Loucy (cell line): ENCODE measurements around the gene IER3.
"Not testable (repeated sequence)": the region's sequence is repeated elsewhere in the genome, so short reads cannot be mapped to it uniquely, and the experiment has no call there.

Experiments
- H2AFZ ChIP-seq: fragments of 200-600 bp; sonication (generic); 2 replicates; pipeline ENCODE4 v1.6.0; 2016; ENCODE audit warnings: antibody characterized with exemption, mild to moderate bottlenecking, low read length, moderate library complexity
- H3F3A ChIP-seq: fragments of 200-600 bp; 2 replicates; pipeline ENCODE4 v1.6.0; 2016; ENCODE audit warnings: antibody characterized with exemption, low read depth, mild to moderate bottlenecking
- H3K27me3 ChIP-seq: fragments of 200-600 bp; sonication (generic); 2 replicates; pipeline ENCODE4 v1.6.1; 2014; ENCODE audit warnings: low read length, mild to moderate bottlenecking; ENCODE audit not compliant: insufficient read depth, poor library complexity, severe bottlenecking
- H3K36me3 ChIP-seq: fragments of 200-600 bp; sonication (generic); 2 replicates; pipeline ENCODE4 v1.6.1; 2016; ENCODE audit warnings: low read length; ENCODE audit not compliant: insufficient read depth
- H3K4me1 ChIP-seq: fragments of 200-600 bp; sonication (generic); 2 replicates; pipeline ENCODE4 v1.5.1; 2014; ENCODE audit warnings: low read length, mild to moderate bottlenecking; ENCODE audit not compliant: insufficient read depth, poor library complexity, severe bottlenecking
- H3K4me2 ChIP-seq: fragments of 200-600 bp; sonication (generic); 2 replicates; pipeline ENCODE4 v1.6.0; 2014; ENCODE audit warnings: antibody characterized with exemption, low read length, low read depth, mild to moderate bottlenecking; ENCODE audit not compliant: poor library complexity, severe bottlenecking
- H3K4me3 ChIP-seq: fragments of 200-600 bp; sonication (generic); 2 replicates; pipeline ENCODE4 v1.5.1; 2014; ENCODE audit warnings: low read length, mild to moderate bottlenecking, mixed read lengths; ENCODE audit not compliant: poor library complexity, severe bottlenecking
- H3K79me2 ChIP-seq: fragments of 200-600 bp; sonication (generic); 2 replicates; pipeline ENCODE4 v1.6.1; 2014; ENCODE audit warnings: low read length; ENCODE audit not compliant: insufficient read depth
- H3K9ac ChIP-seq: fragments of 200-600 bp; sonication (generic); 2 replicates; pipeline ENCODE4 v1.6.0; 2014; ENCODE audit warnings: mild to moderate bottlenecking, low read depth, low read length, moderate library complexity; ENCODE audit not compliant: poor library complexity, severe bottlenecking
- H3K9me2 ChIP-seq: fragments of 200-600 bp; sonication (generic); replicated peaks from 2 replicates; pipeline ENCODE4 v1.6.1; 2016; ENCODE audit warnings: low read depth, low read length, mixed read lengths
- H3K9me3 ChIP-seq: fragments of 200-600 bp; sonication (generic); 2 replicates; pipeline ENCODE4 v1.6.1; 2014; ENCODE audit warnings: mild to moderate bottlenecking, antibody characterized with exemption, low read length, low read depth; ENCODE audit not compliant: insufficient read depth
- H4K20me1 ChIP-seq: fragments of 200-600 bp; sonication (generic); 2 replicates; pipeline ENCODE4 v1.6.0; 2014; ENCODE audit warnings: antibody characterized with exemption, low read length, mild to moderate bottlenecking; ENCODE audit not compliant: insufficient read depth, poor library complexity, severe bottlenecking
- EZH2phosphoT487 ChIP-seq: fragments of 200-600 bp; IDR thresholded peaks from 2 replicates; pipeline ENCODE4 v1.6.1; 2018; ENCODE audit warnings: antibody characterized with exemption, mild to moderate bottlenecking, moderate library complexity, borderline replicate concordance
- TF ChIP-seq, protein P1 (sequence below): fragments of 200-600 bp; sonication (generic); conservative IDR thresholded peaks from 2 replicates; pipeline ENCODE4 v1.5.1; 2014; ENCODE audit warnings: mild to moderate bottlenecking, antibody characterized with exemption, low read length

IER3 gene

DNA sequence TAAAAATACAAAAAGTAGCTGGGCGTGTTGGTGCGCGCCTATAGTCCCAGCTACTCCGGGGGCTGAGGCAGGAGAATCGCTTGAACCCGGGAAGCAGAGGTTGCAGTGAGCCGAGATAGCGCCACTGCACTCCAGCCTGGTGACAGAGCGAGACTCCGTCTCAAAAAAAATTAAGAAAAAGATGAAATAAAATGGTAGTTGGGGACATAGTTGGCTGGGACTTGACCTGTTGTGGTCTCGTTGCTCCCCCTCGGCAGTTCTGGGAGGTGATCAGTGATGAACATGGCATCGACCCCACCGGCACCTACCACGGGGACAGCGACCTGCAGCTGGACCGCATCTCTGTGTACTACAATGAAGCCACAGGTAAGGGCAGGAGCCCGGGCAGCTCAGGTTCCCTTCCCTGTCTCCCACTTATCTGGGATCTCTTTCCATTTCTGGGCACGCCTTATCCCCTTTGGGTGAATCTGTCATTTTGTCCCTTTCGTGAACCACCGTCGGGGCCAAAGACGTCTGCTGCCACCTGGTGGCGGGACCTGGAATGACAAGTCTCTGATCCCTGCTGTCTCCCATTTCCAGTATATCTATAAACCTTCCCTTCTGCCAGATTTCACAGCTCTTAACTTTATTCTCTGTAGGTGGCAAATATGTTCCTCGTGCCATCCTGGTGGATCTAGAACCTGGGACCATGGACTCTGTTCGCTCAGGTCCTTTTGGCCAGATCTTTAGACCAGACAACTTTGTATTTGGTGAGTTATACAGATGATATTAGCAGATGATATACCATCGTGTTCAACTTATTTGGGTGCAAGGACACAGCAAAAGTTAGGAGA lies 21.9 kb downstream of the IER3 start:
- peaks cover 34% of the 10 kb centered on the region for H3F3A ChIP-seq
- H3K79me2 ChIP-seq, result peaks cover 88% of the 10 kb centered on the region
- peak overlapping the region; percentile 100 for H3K9ac ChIP-seq
- H4K20me1 ChIP-seq, result peaks cover 59% of the 10 kb centered on the region
- H3K27me3 ChIP-seq, result peaks cover 15% of the 10 kb centered on the region
- H3K4me2 ChIP-seq, result peak overlapping the region; percentile 100
- no peaks in the 10 kb centered on the region for H3K9me3 ChIP-seq
- H3K4me1 ChIP-seq, result peaks cover 41% of the 10 kb centered on the region
- H2AFZ ChIP-seq, result no peak overlapping the region
- H3K36me3 ChIP-seq, result peaks cover 55% of the 10 kb centered on the region
- TF ChIP-seq EZH2phosphoT487, result no peak
- TF ChIP-seq, protein P1, sequence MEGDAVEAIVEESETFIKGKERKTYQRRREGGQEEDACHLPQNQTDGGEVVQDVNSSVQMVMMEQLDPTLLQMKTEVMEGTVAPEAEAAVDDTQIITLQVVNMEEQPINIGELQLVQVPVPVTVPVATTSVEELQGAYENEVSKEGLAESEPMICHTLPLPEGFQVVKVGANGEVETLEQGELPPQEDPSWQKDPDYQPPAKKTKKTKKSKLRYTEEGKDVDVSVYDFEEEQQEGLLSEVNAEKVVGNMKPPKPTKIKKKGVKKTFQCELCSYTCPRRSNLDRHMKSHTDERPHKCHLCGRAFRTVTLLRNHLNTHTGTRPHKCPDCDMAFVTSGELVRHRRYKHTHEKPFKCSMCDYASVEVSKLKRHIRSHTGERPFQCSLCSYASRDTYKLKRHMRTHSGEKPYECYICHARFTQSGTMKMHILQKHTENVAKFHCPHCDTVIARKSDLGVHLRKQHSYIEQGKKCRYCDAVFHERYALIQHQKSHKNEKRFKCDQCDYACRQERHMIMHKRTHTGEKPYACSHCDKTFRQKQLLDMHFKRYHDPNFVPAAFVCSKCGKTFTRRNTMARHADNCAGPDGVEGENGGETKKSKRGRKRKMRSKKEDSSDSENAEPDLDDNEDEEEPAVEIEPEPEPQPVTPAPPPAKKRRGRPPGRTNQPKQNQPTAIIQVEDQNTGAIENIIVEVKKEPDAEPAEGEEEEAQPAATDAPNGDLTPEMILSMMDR, result peak; percentile 98
- H3K4me3 ChIP-seq, result peak overlapping the region; percentile 98
- H3K9me2 ChIP-seq, result no peaks in the 10 kb centered on the region

DNA sequence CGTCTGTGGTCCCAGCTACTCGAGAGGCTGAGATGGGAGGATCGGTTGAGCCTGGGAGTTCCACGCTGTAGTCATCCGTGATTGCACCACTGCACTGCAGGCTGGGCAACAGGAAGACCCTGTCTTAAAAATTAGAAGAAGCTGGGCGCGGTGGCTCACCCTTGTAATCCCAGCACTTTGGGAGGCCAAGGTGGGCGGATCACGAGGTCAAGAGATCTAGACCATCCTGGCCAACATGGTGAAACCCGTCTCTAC lies 22.4 kb downstream of the IER3 start:
- peaks cover 15% of the 10 kb centered on the region for H3K27me3 ChIP-seq
- not testable (repeated sequence) for H3K9me2 ChIP-seq, H2AFZ ChIP-seq, H3K9me3 ChIP-seq
- H3K4me3 ChIP-seq, result peak overlapping the region; percentile 98
- peaks cover 41% of the 10 kb centered on the region for H3K4me1 ChIP-seq
- peak overlapping the region; percentile 100 for H3K9ac ChIP-seq
- H3F3A ChIP-seq, result peaks cover 31% of the 10 kb centered on the region
- H3K4me2 ChIP-seq, result peak overlapping the region; percentile 100
- peaks cover 55% of the 10 kb centered on the region for H4K20me1 ChIP-seq
- peaks cover 51% of the 10 kb centered on the region for H3K36me3 ChIP-seq
- H3K79me2 ChIP-seq, result peaks cover 85% of the 10 kb centered on the region

GRCh38 chr6:30721198-30722024 lies 22.9 kb downstream of the IER3 start:
- peaks cover 48% of the 10 kb centered on the region for H3K36me3 ChIP-seq
- peaks cover 52% of the 10 kb centered on the region for H4K20me1 ChIP-seq
- peak overlapping the region; percentile 98 for H3K4me3 ChIP-seq
- H3K4me2 ChIP-seq, result peak overlapping the region; percentile 100
- H3K79me2 ChIP-seq, result peaks cover 85% of the 10 kb centered on the region
- H3K9me3 ChIP-seq, result no peaks in the 10 kb centered on the region
- H3K9ac ChIP-seq, result peak overlapping the region; percentile 100
- peaks cover 44% of the 10 kb centered on the region for H3K4me1 ChIP-seq
- H2AFZ ChIP-seq, result no peak overlapping the region
- H3F3A ChIP-seq, result peaks cover 27% of the 10 kb centered on the region
- H3K9me2 ChIP-seq, result no peaks in the 10 kb centered on the region
- peaks cover 15% of the 10 kb centered on the region for H3K27me3 ChIP-seq
- TF ChIP-seq EZH2phosphoT487, result no peak
- TF ChIP-seq, protein P1, result peak; percentile 25; the same call in 1 of the 2 replicates
